Left lung (tissue), 10 donors: ENCODE measurements around the gene ESPNL. TPM values are rescaled to one million over a fixed set of nuclear protein-coding genes. Genes with fewer than 3 reads are reported as not detected.
A peak's percentile ranks its signal among the peaks of the same experiment; 100 is the strongest.

ENCODE experiments used
- ATAC-seq: fragments of 200-7000 bp; cut with Tn5 transposase; one replicate; pipeline ENCODE4 v1.9.1; 2020; ENCODE audit warnings: moderate library complexity
- DNase-seq, 4 donors: peaks; one replicate each; pipeline ENCODE4 v3.0.0-alpha.2; 2013 to 2020
- H3K27ac ChIP-seq, 2 donors: fragments of 200-600 bp; sonication (generic) in 1 of 2; one replicate each; pipeline versions ENCODE4 v1.5.0 to v1.8.0; 2020 to 2021
- H3K27me3 ChIP-seq, 2 donors: fragments of 200-600 bp; sonication (generic) in 1 of 2; one replicate each; pipeline versions ENCODE4 v1.5.0 to v1.8.0; 2020 to 2021
- H3K36me3 ChIP-seq, 2 donors: fragments of 200-600 bp; sonication (generic) in 1 of 2; one replicate each; pipeline versions ENCODE4 v1.5.0 to v1.8.0; 2020 to 2021
- H3K4me1 ChIP-seq, 2 donors: fragments of 200-600 bp; one replicate each; pipeline ENCODE4 v1.8.0; 2021
- H3K4me3 ChIP-seq, 2 donors: fragments of 200-600 bp; sonication (generic) in 1 of 2; one replicate each; pipeline versions ENCODE4 v1.5.0 to v1.8.0; 2020 to 2021; ENCODE audit warnings: mild to moderate bottlenecking in 1 of 2
- H3K9me3 ChIP-seq, 2 donors: fragments of 200-600 bp; sonication (generic) in 1 of 2; one replicate each; pipeline versions ENCODE4 v1.5.0 to v1.8.0; 2020 to 2021
- intact Hi-C, 2 donors: fragments of 100-400 bp; cut with DNase I; formaldehyde crosslinking; loops; one replicate each; pipeline versions ENCODE4 v1.11.2 to v1.14.2; 2022
- polyA plus RNA-seq, 6 donors: library from polyadenylated mRNA; unstranded; fragments of 120-200 nt; gene quantifications; one replicate each; pipeline ENCODE4 v1.2.1, GENCODE V29; 2013; ENCODE audit not compliant: insufficient read length in 6 of 6
- total RNA-seq, 2 donors: library from RNA; stranded (reverse); fragmentation: NEBNext Ultra II Directional; extraction: Animal tissue kit (Norgen Biotek cat#: 25700); gene quantifications; one replicate each; pipeline ENCODE4 v1.2.1, GENCODE V29; 2021
- TF ChIP-seq, protein P1 (sequence below), 2 donors: fragments of 200-600 bp; sonication (generic) in 1 of 2; IDR thresholded peaks; one replicate each; pipeline versions ENCODE4 v1.5.0 to v1.8.0; 2021; ENCODE audit warnings: antibody characterized with exemption in 2 of 2
- donor health status: DM: no; HTN: yes; CAD: no.
- donor health status: DM: no; HTN: no; CAD: no.

The ESPNL gene
- total and polyA plus RNA-seq, 8 donors, result 0.55 to 6.7 (median 2.0) TPM

DNA sequence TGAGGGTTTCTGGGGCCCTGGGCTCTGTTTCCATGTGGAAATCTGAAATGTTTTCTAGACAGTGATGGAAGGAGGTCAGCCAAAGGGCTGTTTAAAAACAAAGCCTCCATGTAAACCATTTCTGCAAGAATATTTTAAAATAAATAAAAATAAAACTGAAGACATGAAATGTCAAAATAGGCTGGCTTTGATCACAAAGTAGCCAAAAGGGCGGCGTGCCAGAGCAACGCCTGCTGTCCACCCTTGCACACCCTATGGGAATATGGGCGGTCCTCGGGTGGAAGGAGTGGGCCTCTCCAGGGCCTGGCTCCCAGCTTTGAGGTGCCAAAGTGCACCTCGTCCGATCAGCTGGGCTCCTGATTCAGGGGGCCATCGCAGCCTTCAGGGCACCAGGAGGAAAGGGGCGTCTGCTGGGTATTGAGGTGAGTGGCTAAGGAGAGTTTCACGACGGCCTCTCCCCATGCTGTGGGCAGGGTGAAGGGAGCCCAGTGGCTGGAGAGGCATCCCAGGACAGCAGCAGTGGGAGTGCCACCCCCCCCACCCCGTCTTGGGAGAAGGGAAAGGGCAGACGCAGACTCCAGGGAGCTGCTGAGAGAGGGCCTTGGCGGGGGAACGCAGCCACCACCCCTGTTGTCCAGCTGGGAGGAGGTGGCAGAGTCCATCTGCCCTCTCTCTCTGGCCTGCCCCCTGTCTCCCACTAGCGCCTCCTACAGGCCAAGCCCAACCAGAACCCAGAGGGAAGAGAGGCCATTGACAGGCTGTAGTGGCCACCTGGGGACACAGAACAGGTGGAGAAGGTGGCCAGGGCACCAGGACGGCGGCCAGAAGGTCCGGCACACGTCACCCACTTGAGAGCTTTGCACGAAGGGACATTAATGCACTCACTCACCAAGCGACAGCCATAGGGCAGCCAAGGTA lies 52.9 kb downstream of the ESPNL start:
- ATAC-seq (no peak), DNase-seq (peak in 2 of 4 donors; percentile 53 to 72)
- Histone ChIP-seq H3K4me3 (no peak overlapping the region), H3K27ac (no peak overlapping the region), H3K4me1 (no peaks in the 10 kb centered on the region), H3K27me3 (peaks cover 0 to 10% of the 10 kb centered on the region in 2 donors), H3K9me3 (no peaks in the 10 kb centered on the region), H3K36me3 (no peaks in the 10 kb centered on the region)
- TF ChIP-seq, protein P1, sequence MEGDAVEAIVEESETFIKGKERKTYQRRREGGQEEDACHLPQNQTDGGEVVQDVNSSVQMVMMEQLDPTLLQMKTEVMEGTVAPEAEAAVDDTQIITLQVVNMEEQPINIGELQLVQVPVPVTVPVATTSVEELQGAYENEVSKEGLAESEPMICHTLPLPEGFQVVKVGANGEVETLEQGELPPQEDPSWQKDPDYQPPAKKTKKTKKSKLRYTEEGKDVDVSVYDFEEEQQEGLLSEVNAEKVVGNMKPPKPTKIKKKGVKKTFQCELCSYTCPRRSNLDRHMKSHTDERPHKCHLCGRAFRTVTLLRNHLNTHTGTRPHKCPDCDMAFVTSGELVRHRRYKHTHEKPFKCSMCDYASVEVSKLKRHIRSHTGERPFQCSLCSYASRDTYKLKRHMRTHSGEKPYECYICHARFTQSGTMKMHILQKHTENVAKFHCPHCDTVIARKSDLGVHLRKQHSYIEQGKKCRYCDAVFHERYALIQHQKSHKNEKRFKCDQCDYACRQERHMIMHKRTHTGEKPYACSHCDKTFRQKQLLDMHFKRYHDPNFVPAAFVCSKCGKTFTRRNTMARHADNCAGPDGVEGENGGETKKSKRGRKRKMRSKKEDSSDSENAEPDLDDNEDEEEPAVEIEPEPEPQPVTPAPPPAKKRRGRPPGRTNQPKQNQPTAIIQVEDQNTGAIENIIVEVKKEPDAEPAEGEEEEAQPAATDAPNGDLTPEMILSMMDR (IDR thresholded peaks at IDR 0.05), result no peak
- intact Hi-C loops, result no loop called here

DNA sequence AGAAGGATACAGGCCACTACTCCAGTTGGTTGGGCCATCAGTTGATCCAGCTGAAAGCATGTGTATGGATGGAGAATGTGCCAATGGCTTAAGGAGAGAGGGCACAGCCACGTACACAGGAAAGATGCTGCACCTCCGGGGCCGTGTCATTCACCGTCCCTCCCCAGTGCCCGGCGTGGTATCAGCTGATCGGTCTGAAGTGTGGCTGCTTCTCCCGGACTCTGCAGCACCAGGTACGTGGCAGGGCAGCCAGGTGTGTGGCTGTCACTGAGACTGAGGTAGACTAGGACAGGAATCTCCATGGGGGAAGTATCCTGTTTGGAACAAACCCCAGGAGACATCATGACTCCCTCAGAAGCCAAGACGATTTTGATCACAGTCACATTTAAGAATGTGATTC lies 54.4 kb downstream of the ESPNL start:
- Histone ChIP-seq H3K4me3 (no peak overlapping the region), H3K27ac (no peak overlapping the region), H3K4me1 (peaks cover 0 to 13% of the 10 kb centered on the region in 2 donors), H3K36me3 (no peaks in the 10 kb centered on the region), H3K9me3 (no peaks in the 10 kb centered on the region), H3K27me3 (peaks cover 9 to 24% of the 10 kb centered on the region in 2 donors)
- no peak for ATAC-seq
- peak in 1 of 4 donors; percentile 26 for DNase-seq
- intact Hi-C loops, result no loop called here
- TF ChIP-seq, protein P1 (IDR thresholded peaks at IDR 0.05), result no peak

DNA sequence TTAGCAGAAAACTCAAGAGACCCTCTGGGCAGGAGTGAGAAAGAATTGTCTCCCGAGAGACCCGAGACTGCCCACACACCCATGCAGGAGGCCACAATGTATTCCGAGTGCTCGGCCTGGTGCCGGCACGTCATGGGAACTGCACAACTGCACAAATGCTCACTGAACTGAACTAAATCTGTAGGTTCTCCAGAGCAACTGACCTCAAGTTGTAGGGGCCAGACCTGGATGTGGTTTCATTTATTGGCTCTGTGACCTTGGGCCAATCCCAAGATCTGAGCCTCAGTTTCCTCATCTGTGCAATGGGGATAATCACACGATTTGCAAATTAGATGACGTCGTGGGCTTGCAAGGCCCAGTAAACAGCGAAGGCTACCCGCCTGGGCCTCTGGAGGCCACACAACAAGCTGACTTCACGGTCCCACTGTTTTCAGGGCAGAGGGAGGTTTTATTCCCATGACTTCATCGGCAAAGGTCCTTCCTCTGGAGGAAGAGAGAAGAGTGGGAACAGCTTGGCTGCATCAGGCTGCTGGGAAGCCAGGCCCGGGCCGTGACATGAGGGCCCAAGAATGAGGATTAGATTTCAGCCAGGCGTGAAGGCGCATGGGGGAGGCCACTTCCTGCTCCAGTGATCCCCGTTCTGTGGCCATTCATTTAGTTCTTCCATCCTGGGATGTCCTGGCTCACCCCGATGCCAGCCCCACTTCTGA lies 55.1 kb downstream of the ESPNL start:
- Histone ChIP-seq H3K27ac (no peak overlapping the region), H3K27me3 (peaks cover 15 to 30% of the 10 kb centered on the region in 2 donors), H3K4me3 (no peak overlapping the region), H3K36me3 (no peaks in the 10 kb centered on the region), H3K9me3 (no peaks in the 10 kb centered on the region), H3K4me1 (peaks cover 0 to 16% of the 10 kb centered on the region in 2 donors)
- intact Hi-C loops, result no loop called here
- DNase-seq (peak in 2 of 4 donors; percentile 44 to 45), ATAC-seq (no peak)
- TF ChIP-seq, protein P1 (IDR thresholded peaks at IDR 0.05), result no peak

DNA sequence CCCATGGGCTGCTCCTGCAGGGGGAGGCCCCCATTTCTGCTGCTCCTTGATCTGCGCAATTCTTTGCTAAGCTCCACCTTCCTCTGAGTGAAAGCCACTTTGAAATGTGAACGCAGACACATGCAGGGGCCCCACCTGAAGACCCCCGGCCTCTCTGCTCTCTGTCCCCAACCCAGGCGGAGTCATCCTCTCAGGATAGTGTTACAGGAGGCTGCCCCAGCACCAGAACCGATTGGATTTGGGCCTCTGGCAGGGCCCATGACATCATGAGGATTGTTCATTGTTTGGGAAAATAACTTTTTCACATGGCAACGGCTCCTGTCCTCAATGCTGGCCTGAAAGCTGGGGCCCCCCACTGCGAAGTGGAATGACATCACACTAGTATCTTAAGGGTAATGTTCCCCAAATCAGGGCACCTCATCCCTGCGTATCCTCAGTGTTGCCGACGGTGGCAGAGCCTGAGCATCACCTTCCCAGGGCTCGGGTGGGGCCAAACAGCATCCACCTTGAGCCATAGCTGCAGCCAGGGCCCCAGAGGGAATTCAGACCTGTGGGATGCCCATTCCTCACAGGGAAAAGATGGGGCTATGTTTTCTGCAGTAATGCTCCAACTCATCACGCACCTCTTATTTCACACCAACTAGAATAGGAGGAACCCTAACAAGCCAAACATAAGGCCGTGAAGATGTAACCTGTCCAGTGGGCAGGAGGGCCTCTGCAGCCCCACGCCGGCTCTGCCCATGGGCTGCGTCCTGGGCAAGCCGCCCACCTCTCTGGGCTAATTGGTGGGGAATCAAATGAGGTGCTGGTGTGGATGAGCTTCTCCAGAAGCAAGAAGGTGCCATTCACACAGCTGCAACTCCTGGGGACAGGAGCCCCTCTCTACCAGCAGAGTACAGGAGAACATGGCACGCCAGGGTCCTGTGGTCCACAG lies 55.9 kb downstream of the ESPNL start:
- no peak overlapping the region for H3K27ac ChIP-seq
- DNase-seq, result no peak
- TF ChIP-seq, protein P1 (IDR thresholded peaks at IDR 0.05), result no peak
- no peaks in the 10 kb centered on the region for H3K9me3 ChIP-seq
- no peaks in the 10 kb centered on the region for H3K36me3 ChIP-seq
- peaks cover 0 to 16% of the 10 kb centered on the region in 2 donors for H3K4me1 ChIP-seq
- intact Hi-C loops, result no loop called here
- no peak for ATAC-seq
- peaks cover 18 to 38% of the 10 kb centered on the region in 2 donors for H3K27me3 ChIP-seq
- H3K4me3 ChIP-seq, result no peak overlapping the region
